HG03460 (cell line): ENCODE results near the gene AGMAT.
A peak's percentile ranks its signal among the peaks of the same experiment; 100 is the strongest.

ENCODE experiments used
- ATAC-seq: cut with Tn5 transposase; IDR thresholded peaks from one replicate; pipeline ENCODE4 v1.9.1; 2021; ENCODE audit not compliant: unreplicated experiment

AGMAT gene, protein sequence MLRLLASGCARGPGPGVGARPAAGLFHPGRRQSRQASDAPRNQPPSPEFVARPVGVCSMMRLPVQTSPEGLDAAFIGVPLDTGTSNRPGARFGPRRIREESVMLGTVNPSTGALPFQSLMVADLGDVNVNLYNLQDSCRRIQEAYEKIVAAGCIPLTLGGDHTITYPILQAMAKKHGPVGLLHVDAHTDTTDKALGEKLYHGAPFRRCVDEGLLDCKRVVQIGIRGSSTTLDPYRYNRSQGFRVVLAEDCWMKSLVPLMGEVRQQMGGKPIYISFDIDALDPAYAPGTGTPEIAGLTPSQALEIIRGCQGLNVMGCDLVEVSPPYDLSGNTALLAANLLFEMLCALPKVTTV

DNA sequence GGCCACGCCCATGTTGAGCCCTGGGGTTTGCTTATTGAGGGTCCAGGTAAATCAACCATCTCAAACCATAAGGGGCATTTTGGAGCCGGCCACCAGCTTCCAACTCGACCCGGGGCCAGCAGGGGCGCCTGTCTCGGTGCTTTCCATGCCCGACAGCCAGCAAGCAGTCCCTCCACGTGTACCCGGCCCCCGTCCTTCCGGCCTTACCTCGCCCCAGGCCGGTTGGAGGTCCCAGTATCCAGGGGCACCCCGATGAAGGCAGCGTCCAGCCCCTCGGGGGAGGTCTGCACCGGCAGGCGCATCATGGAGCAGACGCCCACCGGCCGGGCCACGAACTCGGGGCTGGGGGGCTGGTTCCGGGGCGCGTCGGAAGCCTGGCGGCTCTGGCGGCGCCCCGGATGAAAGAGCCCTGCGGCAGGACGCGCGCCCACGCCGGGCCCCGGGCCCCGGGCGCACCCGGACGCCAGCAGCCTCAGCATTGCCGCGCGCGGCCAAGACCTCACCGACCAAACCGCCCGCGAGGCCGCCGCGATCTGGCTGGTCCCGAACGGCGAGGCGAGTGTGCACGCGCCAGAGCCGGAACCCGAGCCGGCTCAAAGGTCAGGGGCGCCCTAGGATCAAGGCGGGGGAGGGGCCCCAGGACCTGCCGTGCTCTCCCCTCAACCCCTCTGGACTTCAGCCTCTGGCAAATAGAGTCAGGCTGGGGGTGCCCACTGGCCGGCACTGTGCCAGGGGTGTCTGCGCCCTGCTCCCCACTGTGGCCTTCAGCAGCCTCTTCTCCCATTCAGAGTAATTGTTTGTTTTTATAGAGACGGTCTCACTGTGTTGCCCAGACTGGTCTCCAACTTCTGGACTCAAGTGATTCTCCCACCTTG, at the start of gene AGMAT:
Gene AGMAT (minus strand): TSS at position 563 of the 875 bp plus-strand sequence. CDS start 84 bp downstream, at position 479.
- ATAC-seq = no peak

DNA sequence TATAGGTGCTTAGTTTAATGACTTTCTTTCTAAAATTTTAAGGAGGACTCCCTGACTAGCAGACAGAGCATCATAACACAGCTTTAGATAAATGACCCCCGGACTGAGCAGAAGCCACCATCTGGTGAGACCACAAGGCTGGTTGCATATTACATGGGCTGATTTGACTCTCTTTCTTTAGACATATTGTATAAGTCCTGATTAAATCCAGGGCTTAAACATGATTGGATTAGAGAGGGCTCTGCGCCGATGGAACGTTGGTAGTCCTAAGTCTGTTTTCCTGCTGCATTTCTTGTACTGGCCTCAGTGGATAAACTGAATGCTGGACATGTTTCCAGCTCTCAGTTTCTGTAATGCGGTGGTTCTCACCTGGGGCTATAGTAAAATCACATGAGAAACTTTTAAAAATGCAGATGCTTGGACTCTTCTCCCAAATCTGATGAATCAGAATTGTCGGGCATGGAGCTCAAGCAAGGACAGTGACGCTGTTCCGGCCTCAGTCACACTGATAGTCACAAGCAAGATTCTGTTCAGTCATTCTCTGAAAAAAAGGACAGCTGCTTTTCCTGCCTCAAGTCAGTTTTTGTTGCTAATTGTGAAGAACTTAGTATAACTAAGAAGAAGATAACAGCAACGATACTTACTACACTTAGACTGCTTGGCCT, 49.0 kb upstream of the AGMAT start:
- ATAC-seq = no peak

DNA sequence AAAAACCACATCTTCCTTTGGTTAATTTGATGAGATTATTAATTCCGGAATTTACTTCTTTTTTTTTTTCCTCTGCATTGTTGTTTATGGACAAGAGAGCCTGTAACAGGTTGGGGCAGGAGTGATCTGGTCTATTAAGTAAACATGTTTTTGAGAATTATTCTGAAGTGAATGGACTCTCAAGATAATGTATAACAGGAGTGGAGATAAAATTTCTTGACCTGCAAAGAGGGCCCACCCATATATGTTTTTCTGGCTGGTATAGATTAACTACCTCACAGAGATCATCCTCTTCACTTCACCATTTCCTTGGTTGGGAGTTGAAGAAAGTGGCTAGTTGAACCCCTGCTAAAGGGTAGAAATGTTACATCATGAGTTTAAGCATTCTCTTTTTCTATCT, 43.2 kb upstream of the AGMAT start:
- ATAC-seq = peak; percentile 23

- peak; percentile 91 for ATAC-seq
Measured at GRCh38 chr1:15627343-15627988, 42.6 kb upstream of the AGMAT start.

- ATAC-seq = no peak
Measured at GRCh38 chr1:15626269-15626950, 41.6 kb upstream of the AGMAT start.

GRCh38 chr1:15625056-15625917, 40.4 kb upstream of the AGMAT start:
- ATAC-seq = no peak

DNA sequence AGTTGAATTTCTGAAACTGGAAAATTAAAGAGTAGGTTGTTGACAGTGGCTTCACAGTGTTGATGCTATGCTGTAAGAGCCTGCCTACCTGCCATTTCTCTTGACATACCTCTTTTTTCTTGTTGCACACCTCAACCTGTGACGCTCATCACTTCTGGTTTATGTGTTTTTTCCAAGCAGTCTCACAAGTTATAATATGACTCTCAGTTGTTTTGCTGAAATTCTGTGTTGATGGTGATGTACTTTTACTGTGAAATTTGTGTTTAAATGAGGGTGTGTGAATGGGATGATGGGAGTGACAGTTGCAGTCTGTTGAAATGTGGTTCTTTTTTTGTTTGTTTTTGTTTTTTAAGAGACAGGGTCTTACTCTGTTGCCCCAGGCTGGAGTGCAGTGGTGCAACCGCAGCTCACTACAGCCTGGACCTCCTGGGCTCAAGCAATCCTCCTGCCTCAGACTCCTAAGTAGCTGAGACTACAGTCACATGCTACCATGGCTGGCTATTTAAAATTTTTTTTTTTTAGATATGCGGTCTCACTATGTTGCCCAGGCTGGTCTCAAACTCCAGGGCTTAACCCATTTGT, 39.4 kb upstream of the AGMAT start:
- no peak for ATAC-seq

DNA sequence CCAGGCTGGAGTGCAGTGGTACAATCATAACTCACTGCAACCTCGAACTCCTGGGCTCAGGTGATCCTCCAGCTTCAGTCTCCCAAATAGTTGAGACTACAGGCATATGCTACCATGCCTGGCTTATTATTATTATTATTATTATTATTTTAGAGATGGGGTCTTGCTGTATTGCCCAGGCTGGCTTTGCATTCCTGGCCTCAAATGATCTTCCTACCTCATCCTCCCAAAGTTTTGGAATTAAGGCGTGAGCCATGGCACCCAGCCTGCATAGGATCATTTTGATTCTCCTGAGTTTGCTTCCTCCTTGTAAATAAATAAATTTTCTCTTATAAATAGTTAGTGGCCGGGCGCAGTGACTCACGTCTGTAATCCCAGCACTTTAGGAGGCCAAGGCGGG, 38.6 kb upstream of the AGMAT start:
- ATAC-seq = no peak

GRCh38 chr1:15622712-15623373, 38.0 kb upstream of the AGMAT start:
- ATAC-seq = no peak

GRCh38 chr1:15621975-15622374, 37.1 kb upstream of the AGMAT start:
- no peak for ATAC-seq

DNA sequence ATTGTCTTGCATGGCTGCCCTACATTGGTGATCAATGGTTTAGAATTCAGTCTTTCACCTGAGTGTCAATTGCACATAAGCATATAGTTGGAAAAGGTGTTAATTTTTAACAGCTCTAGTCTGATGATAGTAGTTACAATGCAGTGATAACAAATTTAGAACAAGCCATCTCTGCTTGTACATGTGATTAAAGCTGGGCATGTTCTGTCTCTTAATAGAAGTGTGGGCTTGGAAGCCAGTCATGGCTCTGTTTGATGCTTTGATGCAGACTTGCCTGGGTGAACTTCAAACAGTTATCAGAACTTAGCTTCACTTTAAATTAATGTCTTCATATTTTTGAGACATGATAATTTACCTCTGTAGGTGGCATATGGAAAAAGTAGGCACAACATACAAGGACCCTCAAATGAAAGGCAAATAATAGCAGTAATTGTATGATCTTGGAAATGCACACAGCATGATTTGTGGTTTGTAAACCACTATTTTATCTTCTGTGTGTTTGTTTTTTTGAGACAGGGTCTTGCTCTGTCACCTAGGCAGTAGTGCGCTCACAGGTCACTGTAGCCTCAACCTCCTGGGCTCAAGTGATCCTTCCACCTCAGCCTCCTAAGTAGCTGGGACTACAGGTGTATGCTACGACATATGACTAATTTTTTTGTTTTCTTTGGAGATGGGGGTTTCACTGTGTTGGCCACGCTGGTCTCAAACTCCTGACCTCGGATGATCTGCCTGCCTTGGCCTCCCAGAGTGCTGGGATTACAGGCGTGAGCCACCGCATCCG, 36.2 kb upstream of the AGMAT start:
- ATAC-seq = no peak

- no peak for ATAC-seq
Measured at GRCh38 chr1:15620155-15620545, 35.3 kb upstream of the AGMAT start.

- no peak for ATAC-seq
Measured at GRCh38 chr1:15618655-15619525, 34.0 kb upstream of the AGMAT start.

GRCh38 chr1:15618077-15618654, 33.3 kb upstream of the AGMAT start:
- ATAC-seq = no peak

DNA sequence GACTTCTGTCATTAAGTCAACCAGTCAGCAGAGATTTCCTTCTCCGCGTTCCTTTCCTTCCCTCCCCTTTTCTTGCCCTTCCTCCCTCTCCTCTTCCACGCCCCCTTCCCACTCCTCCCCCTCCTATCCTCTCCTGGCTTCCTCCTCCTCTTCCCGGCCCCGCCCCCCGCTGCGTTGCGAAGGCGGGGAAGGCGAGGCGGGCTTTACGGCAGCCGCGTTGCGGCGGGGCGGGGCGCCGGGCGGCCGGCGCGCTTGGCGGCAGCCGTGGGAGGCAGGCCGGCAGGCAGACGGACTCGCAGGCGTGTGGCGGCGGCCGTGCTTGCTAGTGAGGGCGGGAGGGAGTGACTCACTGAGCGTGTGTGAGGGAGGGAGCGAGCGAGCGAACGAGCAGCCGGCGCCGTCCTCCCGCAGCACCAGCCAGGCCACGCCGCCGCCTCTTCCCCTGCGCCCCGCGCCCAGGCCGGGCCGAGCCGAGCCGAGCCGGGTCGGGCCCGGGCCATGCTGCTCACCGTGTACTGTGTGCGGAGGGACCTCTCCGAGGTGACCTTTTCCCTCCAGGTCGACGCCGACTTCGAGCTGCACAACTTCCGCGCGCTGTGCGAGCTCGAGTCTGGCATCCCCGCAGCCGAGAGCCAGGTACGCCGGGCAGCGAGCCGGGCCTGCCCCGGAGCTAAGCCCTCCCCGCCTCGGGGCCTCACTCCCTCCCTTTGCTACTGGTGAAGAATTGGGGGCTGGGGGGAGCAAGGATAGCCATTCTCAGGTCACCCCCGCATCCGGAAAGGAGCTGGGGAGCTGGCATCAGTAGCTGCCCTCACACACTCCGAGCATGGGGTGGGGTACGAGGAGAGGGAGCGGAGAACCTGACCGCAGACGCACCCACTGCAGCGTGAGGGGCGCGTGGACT, 32.6 kb upstream of the AGMAT start, which contains the start of gene DDI2:
Gene DDI2 (plus strand): TSS at position 286 of the 904 bp plus-strand sequence. CDS start 213 bp downstream, at position 499.
- ATAC-seq = peak; percentile 62
